K562 (cell line): ENCODE data around the gene CEP350. TPM values are rescaled to one million over a fixed set of nuclear protein-coding genes. Genes with fewer than 3 reads are reported as not detected.

Experiments
- CCNT2 ChIP-seq: IDR thresholded peaks from 2 replicates; pipeline ENCODE4 v1.6.1; 2011; ENCODE audit warnings: borderline replicate concordance, low read depth, mild to moderate bottlenecking, moderate library complexity, mixed read lengths, low read length; ENCODE audit not compliant: insufficient read length; ENCODE audit errors: extremely low read depth
- CTBP1 ChIP-seq: fragments of 450-650 bp; IDR thresholded peaks from 2 replicates; pipeline ENCODE4 v1.6.1; 2016; ENCODE audit warnings: borderline replicate concordance
- ELF1 ChIP-seq: fragments of 200-800 bp; sonication (Bioruptor generic); IDR thresholded peaks from 2 replicates; pipeline ENCODE4 v1.6.1; 2016; ENCODE audit warnings: missing genetic modification characterization, missing compliant biosample characterization
- HDAC1 ChIP-seq, 2 experiments: fragments of 450-650 bp; IDR thresholded peaks; 2 replicates each; pipeline ENCODE4 v1.6.1; 2016 to 2017; ENCODE audit warnings: inconsistent platforms in 1 of 2, mild to moderate bottlenecking in 1 of 2, moderate library complexity in 1 of 2
- HDAC3 ChIP-seq: fragments of 450-650 bp; IDR thresholded peaks from 2 replicates; pipeline ENCODE4 v1.6.1; 2018; ENCODE audit warnings: borderline replicate concordance, mild to moderate bottlenecking, moderate library complexity; ENCODE audit not compliant: partially characterized antibody
- LEF1 ChIP-seq: fragments of 450-650 bp; IDR thresholded peaks from 2 replicates; pipeline ENCODE4 v1.6.1; 2016; ENCODE audit warnings: mild to moderate bottlenecking
- MEIS2 ChIP-seq: fragments of 450-650 bp; IDR thresholded peaks from 2 replicates; pipeline ENCODE4 v1.6.1; 2014; ENCODE audit warnings: mild to moderate bottlenecking; ENCODE audit not compliant: partially characterized antibody
- POLR2B ChIP-seq: fragments of 450-650 bp; IDR thresholded peaks from 2 replicates; pipeline ENCODE4 v1.6.1; 2018; ENCODE audit warnings: low read depth; ENCODE audit not compliant: partially characterized antibody
- SMARCC2 ChIP-seq: fragments of 450-650 bp; IDR thresholded peaks from 2 replicates; pipeline ENCODE4 v1.6.1; 2017; ENCODE audit warnings: antibody characterized with exemption, moderate library complexity, mild to moderate bottlenecking, low read depth
- TFE3 ChIP-seq: fragments of 450-650 bp; formaldehyde crosslinking; IDR thresholded peaks from 2 replicates; pipeline ENCODE4 v1.4.0; 2020; ENCODE audit warnings: mild to moderate bottlenecking, mixed read lengths
- VEZF1 ChIP-seq: fragments of 200-800 bp; sonication (Bioruptor generic); IDR thresholded peaks from 2 replicates; pipeline ENCODE4 v1.6.1; 2017; ENCODE audit warnings: missing genetic modification characterization, missing compliant biosample characterization
- ZBTB12 ChIP-seq: fragments of 250-450 bp; sonication (Bioruptor Pico); IDR thresholded peaks from 2 replicates; pipeline ENCODE4 v1.4.0; 2020
- ZNF232 ChIP-seq: sonication (generic); formaldehyde crosslinking; IDR thresholded peaks from 2 replicates; pipeline ENCODE4 v1.8.0; 2022; ENCODE audit warnings: mild to moderate bottlenecking, missing genetic modification reagents
- ZNF274 ChIP-seq: IDR thresholded peaks from 2 replicates; pipeline ENCODE4 v1.6.1; 2011; ENCODE audit warnings: low read depth, mild to moderate bottlenecking, low read length, moderate library complexity, borderline replicate concordance
- polyA plus RNA-seq, 8 experiments: library from polyadenylated mRNA; depleted of rRNA in 4 of 8; stranded (reverse) in 5 of 8; unstranded in 3 of 8; fragments of >200 nt; fragmentation: Nextera tagmentation in 2 of 8; fragmentation: Illumina TruSeq in 1 of 8; extraction: Ambion mirVana in 2 of 8; extraction: Trizol in 1 of 8; gene quantifications; 2 replicates each; pipeline versions ENCODE4 v1.2.1 to v1.2.3, GENCODE V29; 2011 to 2014; ENCODE audit warnings: inconsistent platforms in 1 of 8, missing spikeins in 1 of 8
- total RNA-seq, 7 experiments: library from RNA; depleted of rRNA in 6 of 7; stranded (reverse); fragments of >200 nt in 6 of 7; fragmentation: Illumina TruSeq in 2 of 7; extraction: Trizol in 2 of 7; gene quantifications; 2 replicates each; pipeline versions ENCODE4 v1.2.1 to v1.2.3, GENCODE V29; 2011 to 2021; ENCODE audit warnings: low replicate concordance in 1 of 7
- TF ChIP-seq, protein P1 (sequence below): fragments of 250-450 bp; sonication (Bioruptor Pico); IDR thresholded peaks from 2 replicates; pipeline ENCODE4 v1.4.0; 2020; ENCODE audit warnings: mild to moderate bottlenecking, moderate library complexity

Gene CEP350
- total and polyA plus RNA-seq, 9 of the 15 experiments (the other 6 are each of a cell fraction or from before 2014, with no cell fraction given), result 8.3 to 64.3 (median 28.0) TPM

DNA sequence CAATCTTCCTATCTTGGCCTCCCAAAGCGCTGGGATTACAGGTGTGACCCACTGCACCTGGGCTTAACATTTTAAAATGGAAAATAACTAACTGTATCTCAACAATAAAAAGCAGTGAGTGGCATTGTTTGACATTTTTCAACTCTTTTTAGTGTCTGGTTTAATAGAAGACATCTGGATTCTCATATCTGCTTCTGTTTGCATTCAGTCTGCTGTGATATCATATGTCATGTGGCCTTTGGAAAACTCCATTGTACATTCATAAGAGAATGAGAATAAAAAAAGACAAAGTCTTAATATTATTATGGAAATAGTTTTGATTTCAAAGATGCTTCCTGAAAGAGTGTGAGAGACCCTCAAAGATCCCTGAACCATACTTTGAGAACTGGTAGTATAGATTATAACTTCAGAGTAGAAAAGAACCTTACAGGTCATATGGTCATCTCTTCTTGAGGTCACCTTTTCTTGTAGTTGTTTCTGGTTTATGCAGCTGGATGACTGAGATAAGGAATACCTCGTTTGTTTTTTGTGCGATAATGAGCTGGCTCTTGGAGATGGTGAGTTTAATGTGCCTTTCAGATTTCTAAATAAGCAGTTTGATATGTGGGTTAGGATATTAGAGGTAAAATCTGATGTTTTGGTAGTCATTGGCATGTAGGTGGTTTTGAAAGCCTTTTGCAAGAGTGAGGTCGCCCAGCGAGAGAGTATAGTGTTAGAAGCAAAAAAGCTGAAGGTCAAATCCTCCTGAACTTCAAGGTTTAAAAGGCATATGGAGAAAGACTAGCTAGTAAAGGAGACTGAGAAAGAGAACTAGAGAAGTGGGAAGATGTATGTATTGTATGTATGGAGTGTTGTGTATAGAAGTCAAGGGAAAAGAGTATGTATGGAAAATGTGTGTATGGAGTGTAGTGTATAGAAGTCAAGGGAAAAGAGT lies 17.2 kb downstream of the CEP350 start (continued):
- TF ChIP-seq HDAC1 (IDR thresholded peaks at IDR 0.05) (peak; percentile 92 to 98; a peak in 3 of 4 replicates), ELF1 (tag) (peak; percentile 25; the same call in 1 of the 2 replicates), ZNF274 (no peak), CTBP1 (peak; percentile 82), CCNT2 (peak; percentile 75), ZNF232 (CRISPR knock-in tag) (no peak), TFE3 (no peak), HDAC3 (peak; percentile 93), ZBTB12 (CRISPR knock-in tag) (no peak), SMARCC2 (peak; percentile 96), LEF1 (peak; percentile 82; the same call in 1 of the 2 replicates), POLR2B (peak; percentile 34), MEIS2 (peak; percentile 38), VEZF1 (CRISPR knock-in tag) (peak; percentile 24; the same call in 1 of the 2 replicates)
- TF ChIP-seq, protein P1, sequence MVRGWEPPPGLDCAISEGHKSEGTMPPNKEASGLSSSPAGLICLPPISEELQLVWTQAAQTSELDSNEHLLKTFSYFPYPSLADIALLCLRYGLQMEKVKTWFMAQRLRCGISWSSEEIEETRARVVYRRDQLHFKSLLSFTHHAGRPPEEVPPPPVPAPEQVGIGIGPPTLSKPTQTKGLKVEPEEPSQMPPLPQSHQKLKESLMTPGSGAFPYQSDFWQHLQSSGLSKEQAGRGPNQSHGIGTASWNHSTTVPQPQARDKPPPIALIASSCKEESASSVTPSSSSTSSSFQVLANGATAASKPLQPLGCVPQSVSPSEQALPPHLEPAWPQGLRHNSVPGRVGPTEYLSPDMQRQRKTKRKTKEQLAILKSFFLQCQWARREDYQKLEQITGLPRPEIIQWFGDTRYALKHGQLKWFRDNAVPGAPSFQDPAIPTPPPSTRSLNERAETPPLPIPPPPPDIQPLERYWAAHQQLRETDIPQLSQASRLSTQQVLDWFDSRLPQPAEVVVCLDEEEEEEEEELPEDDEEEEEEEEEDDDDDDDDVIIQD (CRISPR knock-in tag), result no peak
